CD8-positive, alpha-beta memory T cell (primary cell): ENCODE measurements around the gene IL11. TPM values are rescaled to one million over a fixed set of nuclear protein-coding genes. Genes with fewer than 3 reads are reported as not detected.
"Not testable (repeated sequence)": the region's sequence is repeated elsewhere in the genome, so short reads cannot be mapped to it uniquely, and the experiment has no call there.

ENCODE experiments used
- CTCF ChIA-PET: fragments of 350-600 bp; sonication (Branson Sonifier 250); formaldehyde crosslinking; loops from one replicate; lab custom pipeline; 2021; ENCODE audit warnings: antibody characterized with exemption; lab: Charles Lee
- POLR2A ChIA-PET: fragments of 350-600 bp; sonication (Branson Sonifier 250); formaldehyde crosslinking; loops from one replicate; lab custom pipeline; 2021; ENCODE audit warnings: antibody characterized with exemption; lab: Charles Lee
- DNase-seq, 5 donors: peaks; one replicate each; pipeline versions ENCODE4 v3.0.0 to v3.0.0-alpha.2; 2020 to 2022; ENCODE audit warnings: mixed read lengths in 1 of 5
- H3K27ac ChIP-seq: one replicate; pipeline ENCODE4 v1.7.0; 2013; ENCODE audit warnings: low read depth, mild to moderate bottlenecking, low read length, moderate library complexity
- H3K27me3 ChIP-seq: 2 replicates; pipeline ENCODE4 v1.7.0; 2013; ENCODE audit warnings: low read length, mild to moderate bottlenecking; ENCODE audit not compliant: insufficient read depth, poor library complexity, severe bottlenecking
- H3K36me3 ChIP-seq: 2 replicates; pipeline ENCODE4 v1.7.0; 2013; ENCODE audit warnings: mild to moderate bottlenecking, low read length, moderate library complexity; ENCODE audit not compliant: insufficient read depth
- H3K4me1 ChIP-seq: 2 replicates; pipeline ENCODE4 v1.7.0; 2013; ENCODE audit warnings: mild to moderate bottlenecking, low read length, moderate library complexity; ENCODE audit not compliant: insufficient read depth
- H3K4me3 ChIP-seq: 2 replicates; pipeline ENCODE4 v1.7.0; 2013; ENCODE audit warnings: mild to moderate bottlenecking, low read length
- H3K9me3 ChIP-seq: 2 replicates; pipeline ENCODE4 v1.7.0; 2013; ENCODE audit warnings: mild to moderate bottlenecking, low read length
- H3K27ac Mint-ChIP-seq, 8 donors: one replicate each; pipeline ENCODE4 v1.8.0; 2020 to 2021; ENCODE audit warnings: mixed read lengths in 8 of 8, mild to moderate bottlenecking in 6 of 8, inconsistent platforms in 3 of 8, moderate library complexity in 3 of 8
- H3K27me3 Mint-ChIP-seq, 2 donors: one replicate each; pipeline ENCODE4 v1.8.0; 2020 to 2021; ENCODE audit warnings: mixed read lengths in 2 of 2, mild to moderate bottlenecking in 1 of 2, moderate library complexity in 1 of 2
- H3K36me3 Mint-ChIP-seq, 3 donors: one replicate each; pipeline ENCODE4 v1.8.0; 2020 to 2021; ENCODE audit warnings: mixed read lengths in 3 of 3, inconsistent platforms in 1 of 3, mild to moderate bottlenecking in 1 of 3
- H3K4me1 Mint-ChIP-seq, 3 donors: one replicate each; pipeline ENCODE4 v1.8.0; 2020 to 2021; ENCODE audit warnings: mixed read lengths in 3 of 3, inconsistent platforms in 1 of 3, mild to moderate bottlenecking in 1 of 3
- H3K4me3 Mint-ChIP-seq, 7 donors: one replicate each; pipeline ENCODE4 v1.8.0; 2020 to 2021; ENCODE audit warnings: mixed read lengths in 7 of 7, mild to moderate bottlenecking in 6 of 7, moderate library complexity in 4 of 7, inconsistent platforms in 2 of 7
- H3K9me3 Mint-ChIP-seq, 5 donors: one replicate each; pipeline ENCODE4 v1.8.0; 2020 to 2022; ENCODE audit warnings: mixed read lengths in 5 of 5, mild to moderate bottlenecking in 3 of 5, moderate library complexity in 2 of 5, inconsistent platforms in 1 of 5
- polyA plus RNA-seq: library from polyadenylated mRNA; unstranded; fragments of 300-500 nt; fragmentation: Illumina TruSeq; gene quantifications from one replicate; pipeline ENCODE4 v1.2.3, GENCODE V29; 2021
- total RNA-seq, 2 experiments: library from RNA; stranded (reverse); gene quantifications; one replicate each; pipeline ENCODE4 v1.2.3, GENCODE V29; 2021

The IL11 gene
- total and polyA plus RNA-seq, 3 experiments from 2014 or later, result 0.27 to 0.37 TPM; not detected in 1

GRCh38 chr19:55339889-55340783, 30.1 kb downstream of the IL11 start:
- H3K36me3 ChIP-seq, result no peaks in the 10 kb centered on the region
- H3K27me3 ChIP-seq, result no peaks in the 10 kb centered on the region
- ChIA-PET POLR2A (interaction anchor here (0.9 to 2.0 kb wide), 13 partner anchors 11 to 1244 kb away, joined by 3 to 20 read pairs (median 6); partner anchors contain the start of genes FIZ1, HSPBP1, ISOC2 and PPP6R1), CTCF (interaction anchor here (1.2 to 3.5 kb wide), 7 partner anchors 13 to 314 kb away, joined by 3 to 28 read pairs (median 9); partner anchors contain the start of genes TMEM238 and U2AF2)
- peak overlapping the region; percentile 89 to 97 (median 90) for H3K4me3 Mint-ChIP-seq
- peaks cover 21 to 29% (median 27%) of the 10 kb centered on the region in 3 donors for H3K4me1 Mint-ChIP-seq
- H3K4me3 ChIP-seq, result peak overlapping the region; percentile 77
- peaks cover 24% of the 10 kb centered on the region for H3K4me1 ChIP-seq
- DNase-seq, result peak in 2 of 5 donors; percentile 27 to 61
- H3K9me3 ChIP-seq, result no peaks in the 10 kb centered on the region
- peaks cover 8 to 15% of the 10 kb centered on the region in 2 donors for H3K27me3 Mint-ChIP-seq
- H3K36me3 Mint-ChIP-seq, result peaks cover 0 to 19% (median 2%) of the 10 kb centered on the region in 3 donors
- H3K27ac Mint-ChIP-seq, result peak overlapping the region; percentile 98 to 100 (median 100)
- peaks cover 0 to 3% (median 0%) of the 10 kb centered on the region in 5 donors for H3K9me3 Mint-ChIP-seq
- peak overlapping the region; percentile 95 for H3K27ac ChIP-seq

GRCh38 chr19:55339105-55339888, 31.0 kb downstream of the IL11 start, which contains the start of gene KMT5C:
TSS of gene KMT5C (plus strand) at chr19:55339876. CDS start at chr19:55341937, 2,061 bp downstream.
- DNase-seq, result peak; percentile 100
- peaks cover 21 to 29% (median 27%) of the 10 kb centered on the region in 3 donors for H3K4me1 Mint-ChIP-seq
- H3K9me3 ChIP-seq, result no peaks in the 10 kb centered on the region
- peak within 1 kb of the TSS; percentile 77 for H3K4me3 ChIP-seq
- peaks cover 0 to 3% (median 0%) of the 10 kb centered on the region in 5 donors for H3K9me3 Mint-ChIP-seq
- H3K27ac ChIP-seq, result peak within 1 kb of the TSS; percentile 100
- peak within 1 kb of the TSS; percentile 89 to 97 (median 90) for H3K4me3 Mint-ChIP-seq
- no peaks in the 10 kb centered on the region for H3K36me3 ChIP-seq
- H3K27me3 Mint-ChIP-seq, result peaks cover 11 to 15% of the 10 kb centered on the region in 2 donors
- H3K4me1 ChIP-seq, result peaks cover 24% of the 10 kb centered on the region
- H3K27ac Mint-ChIP-seq, result peak within 1 kb of the TSS; percentile 98 to 100 (median 100)
- POLR2A ChIA-PET, result interaction anchor here (0.5 to 2.0 kb wide), 18 partner anchors 12 to 1244 kb away, joined by 3 to 20 read pairs (median 4); partner anchors contain the start of genes FIZ1, HSPBP1, ISOC2 and PPP6R1
- H3K36me3 Mint-ChIP-seq, result peaks cover 0 to 15% (median 0%) of the 10 kb centered on the region in 3 donors
- no peaks in the 10 kb centered on the region for H3K27me3 ChIP-seq
- CTCF ChIA-PET, result interaction anchor here (0.8 to 3.5 kb wide), 8 partner anchors 14 to 315 kb away, joined by 3 to 28 read pairs (median 6); partner anchors contain the start of genes TMEM238 and U2AF2

GRCh38 chr19:55336101-55336500, 34.2 kb downstream of the IL11 start:
- H3K4me3 ChIP-seq, result no peak overlapping the region
- Mint-ChIP-seq H3K9me3 (peaks cover 0 to 3% (median 0%) of the 10 kb centered on the region in 5 donors), H3K36me3 (peaks cover 0 to 5% (median 0%) of the 10 kb centered on the region in 3 donors), H3K4me3 (peak overlapping the region in 1 of 7 donors; percentile 19), H3K27ac (peak overlapping the region in 1 of 8 donors; percentile 99), H3K4me1 (peaks cover 16 to 23% (median 21%) of the 10 kb centered on the region in 3 donors), H3K27me3 (peaks cover 19 to 21% of the 10 kb centered on the region in 2 donors)
- H3K9me3 ChIP-seq, result no peaks in the 10 kb centered on the region
- DNase-seq, result no peak
- H3K27me3 ChIP-seq, result no peaks in the 10 kb centered on the region
- ChIA-PET CTCF (interaction anchor here (1.2 kb wide), 1 partner anchor 35 kb away, joined by 3 read pairs; no protein-coding TSS in a partner anchor), POLR2A (no interaction called here)
- H3K36me3 ChIP-seq, result no peaks in the 10 kb centered on the region
- H3K4me1 ChIP-seq, result peaks cover 18% of the 10 kb centered on the region
- H3K27ac ChIP-seq, result no peak overlapping the region

- H3K36me3 Mint-ChIP-seq, result peaks cover 0 to 2% (median 0%) of the 10 kb centered on the region in 3 donors
- peaks cover 8% of the 10 kb centered on the region for H3K4me1 ChIP-seq
- H3K4me3 Mint-ChIP-seq, result no peak overlapping the region
- CTCF ChIA-PET, result no interaction called here
- no peaks in the 10 kb centered on the region for H3K27me3 ChIP-seq
- no peak overlapping the region for H3K27ac ChIP-seq
- no peak overlapping the region for H3K4me3 ChIP-seq
- no peak for DNase-seq
- peaks cover 0 to 3% (median 0%) of the 10 kb centered on the region in 5 donors for H3K9me3 Mint-ChIP-seq
- H3K4me1 Mint-ChIP-seq, result peaks cover 6 to 7% (median 7%) of the 10 kb centered on the region in 3 donors
- no peaks in the 10 kb centered on the region for H3K9me3 ChIP-seq
- no peaks in the 10 kb centered on the region for H3K36me3 ChIP-seq
- POLR2A ChIA-PET, result no interaction called here
- H3K27ac Mint-ChIP-seq, result peak overlapping the region in 1 of 8 donors; percentile 19
- peaks cover 19 to 21% of the 10 kb centered on the region in 2 donors for H3K27me3 Mint-ChIP-seq
Observed at GRCh38 chr19:55333870-55334269, 36.4 kb downstream of the IL11 start.

GRCh38 chr19:55329791-55330190, 40.5 kb downstream of the IL11 start:
- H3K4me1 ChIP-seq, H3K27ac Mint-ChIP-seq, POLR2A ChIA-PET, H3K4me3 ChIP-seq, H3K36me3 ChIP-seq, H3K4me3 Mint-ChIP-seq, H3K9me3 Mint-ChIP-seq, DNase-seq, H3K9me3 ChIP-seq, H3K4me1 Mint-ChIP-seq, H3K36me3 Mint-ChIP-seq, H3K27me3 ChIP-seq, CTCF ChIA-PET, H3K27ac ChIP-seq: not testable (repeated sequence)
- peaks cover 9 to 17% of the 10 kb centered on the region in 2 donors for H3K27me3 Mint-ChIP-seq

GRCh38 chr19:55328774-55329318, 41.4 kb downstream of the IL11 start:
- H3K9me3 ChIP-seq, H3K4me1 ChIP-seq, H3K4me3 ChIP-seq, H3K4me1 Mint-ChIP-seq, H3K9me3 Mint-ChIP-seq, H3K36me3 Mint-ChIP-seq, H3K27ac ChIP-seq, POLR2A ChIA-PET, DNase-seq, H3K4me3 Mint-ChIP-seq, CTCF ChIA-PET, H3K36me3 ChIP-seq, H3K27me3 ChIP-seq, H3K27ac Mint-ChIP-seq: not testable (repeated sequence)
- peaks cover 6 to 14% of the 10 kb centered on the region in 2 donors for H3K27me3 Mint-ChIP-seq

GRCh38 chr19:55325172-55325571, 45.1 kb downstream of the IL11 start, which contains the start of gene TMEM150B:
TSS of gene TMEM150B (minus strand) at chr19:55325341. CDS start at chr19:55321036, 4,305 bp downstream.
- CTCF ChIA-PET, result no interaction called here
- Mint-ChIP-seq H3K9me3 (no peaks in the 10 kb centered on the region), H3K27ac (no peak within 1 kb of the TSS)

More at GRCh38 chr19:55325172-55325571, 45.1 kb downstream of the IL11 start, which contains the start of gene TMEM150B:
- POLR2A ChIA-PET, result no interaction called here
- no peak within 1 kb of the TSS for H3K4me3 Mint-ChIP-seq
- DNase-seq, result no peak
- peaks cover 0 to 1% (median 0%) of the 10 kb centered on the region in 3 donors for H3K4me1 Mint-ChIP-seq
- H3K27me3 Mint-ChIP-seq, result peaks cover 6 to 21% of the 10 kb centered on the region in 2 donors
- no peaks in the 10 kb centered on the region for H3K9me3 ChIP-seq
- H3K27me3 ChIP-seq, result no peaks in the 10 kb centered on the region
- H3K27ac ChIP-seq, result no peak within 1 kb of the TSS
- H3K36me3 Mint-ChIP-seq, result no peaks in the 10 kb centered on the region
- H3K4me3 ChIP-seq, result no peak within 1 kb of the TSS
- H3K4me1 ChIP-seq, result no peaks in the 10 kb centered on the region
- H3K36me3 ChIP-seq, result no peaks in the 10 kb centered on the region
